ENCODE measurements around the gene C4orf33.
"Not testable (repeated sequence)": the region's sequence is repeated elsewhere in the genome, so short reads cannot be mapped to it uniquely, and the experiment has no call there.

C4orf33 gene

GRCh38 chr4:129095811-129096454 is at the start of gene C4orf33:
TSS of gene C4orf33 (plus strand) at chr4:129096152. CDS start at chr4:129102611, 6,459 bp downstream.
- DNase-seq = peak; percentile 83

- DNase-seq = no peak
These were observed 36.9 kb upstream of the C4orf33 start for GRCh38 chr4:129059028-129059427.

- no peak for DNase-seq
These were observed 33.4 kb upstream of the C4orf33 start for GRCh38 chr4:129062580-129062979.

- DNase-seq = no peak
These were observed 32.3 kb upstream of the C4orf33 start for GRCh38 chr4:129063640-129064039.

- DNase-seq = no peak
These were observed 31.2 kb upstream of the C4orf33 start for GRCh38 chr4:129064717-129065116.

GRCh38 chr4:129069537-129069936 is 26.4 kb upstream of the C4orf33 start:
- DNase-seq = not testable (repeated sequence)

- no peak for DNase-seq
These were observed 18.6 kb upstream of the C4orf33 start for GRCh38 chr4:129077326-129077725.

GRCh38 chr4:129080129-129080528 is 15.8 kb upstream of the C4orf33 start:
- DNase-seq = no peak

- DNase-seq = no peak
These were observed 13.7 kb upstream of the C4orf33 start for GRCh38 chr4:129082302-129082701.

GRCh38 chr4:129085472-129085871 is 10.5 kb upstream of the C4orf33 start:
- DNase-seq = no peak

- no peak for DNase-seq
These were observed 8.4 kb upstream of the C4orf33 start for GRCh38 chr4:129087516-129087915.

GRCh38 chr4:129092631-129093190 is 3.2 kb upstream of the C4orf33 start:
- peak; percentile 14 for DNase-seq

- peak; percentile 95 for DNase-seq
These were observed 2.6 kb upstream of the C4orf33 start, which contains the start of gene SCLT1 for GRCh38 chr4:129093191-129093920. TSS of gene SCLT1 (minus strand) at chr4:129093539. CDS start at chr4:129093103, 436 bp downstream.

GRCh38 chr4:129094347-129094746 is 1.6 kb upstream of the C4orf33 start:
- no peak for DNase-seq

- no peak for DNase-seq
These were observed 2.6 kb downstream of the C4orf33 start for GRCh38 chr4:129098531-129099001.

GRCh38 chr4:129109965-129110824 is 14.2 kb downstream of the C4orf33 start:
- DNase-seq = no peak

GRCh38 chr4:129110931-129111330 is 15.0 kb downstream of the C4orf33 start:
- no peak for DNase-seq

- DNase-seq = no peak
These were observed 16.0 kb downstream of the C4orf33 start for GRCh38 chr4:129111919-129112318.

- DNase-seq = no peak
These were observed 17.5 kb downstream of the C4orf33 start for GRCh38 chr4:129113434-129113833.

- no peak for DNase-seq
These were observed 18.0 kb downstream of the C4orf33 start for GRCh38 chr4:129113919-129114318.

- DNase-seq = no peak
These were observed 21.8 kb downstream of the C4orf33 start for GRCh38 chr4:129117705-129118104.

GRCh38 chr4:129126614-129127013 is 30.7 kb downstream of the C4orf33 start:
- DNase-seq = not testable (repeated sequence)

GRCh38 chr4:129129143-129129542 is 33.2 kb downstream of the C4orf33 start:
- DNase-seq = no peak
